Dermis microvascular lymphatic vessel endothelial cell (primary cell): ENCODE results near the gene PHETA2. TPM values are rescaled to one million over a fixed set of nuclear protein-coding genes. Genes with fewer than 3 reads are reported as not detected.
A peak's percentile ranks its signal among the peaks of the same experiment; 100 is the strongest.

Source experiments
- DNase-seq, 2 donors: peaks; one replicate each; pipeline versions ENCODE4 v3.0.0 to v3.0.0-alpha.2; 2010; ENCODE audit warnings: low read depth in 2 of 2
- total RNA-seq: library from RNA; depleted of rRNA; stranded (reverse); fragments of >200 nt; gene quantifications from 2 replicates; pipeline ENCODE4 v1.2.1, GENCODE V29; 2014

The PHETA2 gene, protein sequence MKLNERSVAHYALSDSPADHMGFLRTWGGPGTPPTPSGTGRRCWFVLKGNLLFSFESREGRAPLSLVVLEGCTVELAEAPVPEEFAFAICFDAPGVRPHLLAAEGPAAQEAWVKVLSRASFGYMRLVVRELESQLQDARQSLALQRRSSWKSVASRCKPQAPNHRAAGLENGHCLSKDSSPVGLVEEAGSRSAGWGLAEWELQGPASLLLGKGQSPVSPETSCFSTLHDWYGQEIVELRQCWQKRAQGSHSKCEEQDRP
- total RNA-seq: 13.4 and 31.1 TPM in 2 replicates

DNA sequence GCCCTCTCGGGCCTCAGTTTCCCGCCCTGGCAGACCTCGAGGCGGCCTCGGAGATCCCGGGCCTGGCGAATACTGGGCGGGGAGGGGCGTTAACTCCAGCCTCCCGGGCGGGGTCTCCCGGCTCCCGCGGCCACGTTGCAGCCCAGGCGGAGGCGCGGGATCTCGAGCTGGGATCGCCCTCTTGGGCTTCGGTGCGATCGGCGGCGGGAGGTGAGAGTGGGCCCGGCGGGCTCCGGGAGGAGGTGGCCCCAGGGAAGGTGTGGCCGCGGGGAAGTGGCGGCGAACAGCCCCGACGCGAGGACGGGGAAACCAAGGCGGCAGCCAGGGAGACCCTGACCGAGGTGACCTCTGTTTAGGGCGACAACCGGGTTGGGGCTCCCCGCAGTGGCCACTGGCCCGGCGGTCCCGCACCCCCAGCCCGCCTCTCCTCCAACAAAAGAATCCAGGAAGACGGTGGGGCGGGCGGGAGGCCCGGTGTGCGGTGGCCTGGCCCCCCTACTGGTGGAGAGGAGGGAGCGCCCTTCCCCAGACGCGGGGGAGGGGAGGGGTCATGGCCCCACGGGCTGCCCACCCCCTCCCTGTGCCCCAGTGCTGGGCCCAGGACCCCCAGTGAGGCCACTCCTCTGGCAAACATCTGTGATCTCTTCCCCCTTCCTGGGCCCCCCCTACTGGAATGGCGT is at the start of gene PHETA2:
Gene PHETA2 (plus strand): TSS at position 117 of the 680 bp plus-strand sequence. CDS start 3,046 bp downstream, outside the sequence.
- peak in 1 of 2 donors; percentile 65 for DNase-seq

DNA sequence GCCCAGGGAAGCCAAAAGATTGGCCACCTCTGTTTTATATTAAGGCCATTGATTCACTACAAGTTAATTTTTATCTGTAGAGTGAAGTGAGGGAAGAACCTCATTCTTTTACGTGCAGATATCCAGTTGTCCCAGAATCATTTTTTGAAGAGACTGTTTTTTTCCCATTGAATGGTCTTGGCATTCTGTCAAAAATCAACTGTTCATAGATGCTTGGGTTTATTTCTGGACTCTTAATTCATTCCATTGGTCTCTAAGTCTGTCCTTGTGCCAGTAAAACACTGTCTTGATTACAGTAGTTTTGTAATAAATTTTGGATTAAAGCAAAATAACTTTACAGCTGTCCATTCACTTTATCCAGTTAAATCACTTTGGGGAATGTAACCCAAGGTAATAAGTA is 48.6 kb upstream of the PHETA2 start:
- DNase-seq: no peak

DNA sequence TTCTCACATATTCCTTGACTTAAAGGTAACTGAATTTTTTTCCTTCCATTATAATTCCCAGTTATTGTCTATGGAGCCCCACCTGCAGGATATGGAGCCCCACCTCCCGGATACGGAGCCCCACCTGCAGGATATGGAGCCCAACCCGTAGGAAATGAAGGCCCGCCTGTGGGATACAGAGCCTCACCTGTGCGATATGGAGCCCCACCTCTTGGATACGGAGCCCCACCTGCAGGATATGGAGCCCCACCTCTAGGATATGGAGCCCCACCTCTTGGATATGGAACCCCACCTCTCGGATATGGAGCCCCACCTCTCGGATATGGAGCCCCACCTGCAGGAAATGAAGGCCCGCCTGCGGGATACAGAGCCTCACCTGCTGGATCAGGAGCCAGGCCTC is 47.3 kb upstream of the PHETA2 start:
- DNase-seq: no peak

DNA sequence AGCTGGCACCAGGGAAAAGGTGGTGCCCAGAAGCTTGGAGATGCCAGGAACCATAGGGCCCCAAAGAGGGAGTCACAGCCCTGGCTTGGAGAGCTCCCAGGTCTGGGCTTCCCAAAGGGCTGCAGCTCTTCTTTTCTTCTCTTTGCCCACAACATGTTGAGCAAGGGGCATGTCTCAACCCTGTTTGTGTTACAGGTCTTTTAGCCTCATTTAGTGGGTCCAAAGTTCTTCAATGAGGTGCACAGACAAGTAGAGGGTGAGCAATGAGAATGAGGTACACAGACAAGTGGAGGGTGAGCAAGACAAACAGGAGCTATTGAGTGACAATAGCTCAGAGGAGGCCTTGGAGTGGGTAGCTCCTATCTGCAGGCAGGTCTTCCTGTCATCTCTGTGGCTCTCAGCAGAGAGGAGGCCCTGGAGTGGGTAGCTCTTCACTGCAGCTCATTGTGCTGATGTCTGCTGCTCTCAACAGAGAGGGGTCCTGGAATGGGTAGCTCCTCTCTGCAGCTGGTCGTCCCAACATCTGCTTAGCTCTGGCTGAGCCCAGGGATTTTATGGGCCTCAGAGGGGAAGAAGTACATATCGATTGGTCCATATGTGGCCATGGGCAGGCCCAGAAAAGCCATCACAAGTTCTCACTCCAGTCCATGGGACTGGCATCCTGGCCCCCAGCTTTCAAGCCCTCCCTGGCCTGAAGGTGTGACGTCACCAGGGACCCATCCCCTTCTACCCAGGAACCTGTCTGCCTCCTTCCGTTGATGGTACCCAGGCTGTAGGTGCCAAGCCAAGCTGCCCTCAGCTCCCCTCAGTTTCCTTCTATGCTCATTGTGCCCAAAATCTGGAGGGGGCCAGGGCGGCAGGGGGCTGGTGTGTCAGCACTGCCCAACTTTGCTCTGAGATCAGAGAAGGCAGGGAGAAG is 40.5 kb upstream of the PHETA2 start:
- DNase-seq: no peak

DNA sequence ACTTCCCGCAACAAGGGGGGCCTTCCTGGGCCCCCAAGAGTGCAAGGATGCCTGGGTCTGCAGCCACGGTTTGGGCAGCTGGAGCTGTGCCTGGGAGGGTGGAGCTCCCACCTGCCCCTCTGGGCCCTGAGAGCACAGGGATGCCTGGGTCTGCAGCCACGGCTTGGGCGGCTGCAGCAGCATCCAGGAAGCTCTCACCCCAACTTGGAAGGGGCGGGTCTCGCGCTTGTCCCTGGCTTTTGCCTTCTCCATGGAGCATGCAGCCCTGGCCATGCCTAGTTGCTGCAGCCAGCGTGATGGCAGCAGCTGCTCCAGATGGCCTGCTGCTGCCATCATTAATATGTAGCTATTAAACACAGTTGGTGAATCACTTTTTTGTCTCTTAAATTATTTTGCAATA is 38.8 kb upstream of the PHETA2 start:
- DNase-seq: no peak

DNA sequence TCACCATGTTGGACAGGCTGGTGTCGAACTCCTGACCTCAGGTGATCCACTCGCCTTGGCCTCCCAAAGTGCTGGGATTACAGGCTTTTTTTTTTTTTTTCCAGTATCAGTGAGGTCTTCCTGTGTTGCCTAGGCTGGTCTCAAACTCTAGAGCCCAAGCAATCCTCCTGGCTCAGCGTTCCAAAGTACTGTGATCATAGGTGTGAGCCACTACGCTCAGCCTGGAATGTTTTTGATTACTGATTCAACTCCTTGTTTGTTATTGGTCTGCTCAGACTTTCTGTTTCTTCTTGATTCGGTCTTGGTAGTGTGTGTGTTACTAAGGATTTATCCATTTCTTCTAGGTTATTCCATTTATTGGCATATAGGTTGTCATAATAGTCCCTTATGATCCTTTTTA is 34.8 kb upstream of the PHETA2 start:
- DNase-seq: no peak

DNA sequence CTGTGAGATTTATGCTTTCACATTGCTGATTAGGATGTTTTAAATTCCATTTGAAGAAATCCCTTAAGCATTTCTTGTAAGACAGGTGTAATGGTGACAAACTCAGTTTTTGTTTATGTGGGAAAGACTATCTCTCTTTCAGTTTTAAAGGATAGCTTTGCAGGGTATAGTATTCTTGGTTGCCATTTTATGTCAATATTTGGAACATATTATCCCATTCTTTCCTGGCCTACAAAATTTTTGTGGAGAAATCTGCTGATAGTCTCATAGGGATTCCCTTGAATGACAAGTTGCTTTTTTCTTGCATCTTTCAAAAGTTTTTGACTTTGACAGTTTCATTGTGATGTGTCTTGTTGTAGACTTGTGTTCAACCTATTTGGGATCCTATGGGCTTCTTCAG is 32.3 kb upstream of the PHETA2 start:
- no peak for DNase-seq

DNA sequence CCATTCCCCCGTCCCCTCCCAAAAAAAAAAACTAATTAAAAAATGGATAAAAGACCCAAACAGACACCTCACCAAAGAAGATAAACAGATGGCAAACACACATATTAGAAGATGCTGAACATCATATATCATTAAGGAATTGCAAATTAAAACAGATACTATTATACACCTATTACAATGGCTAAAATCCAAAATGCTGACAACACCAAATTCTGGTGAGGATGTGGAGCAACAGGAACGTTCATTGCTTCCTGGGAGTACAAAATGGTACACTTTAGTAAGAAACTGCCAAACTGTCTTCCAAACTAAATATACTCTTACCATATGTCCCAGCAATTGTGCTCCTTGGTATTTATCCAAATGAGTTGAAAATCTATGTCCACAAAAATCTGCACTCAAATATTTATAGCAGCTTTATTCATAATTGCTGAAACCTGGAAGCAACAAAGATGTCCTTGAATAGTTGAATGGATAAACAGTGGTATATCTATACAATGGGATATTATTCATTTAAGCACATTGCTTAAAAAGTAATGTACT is 23.3 kb upstream of the PHETA2 start:
- no peak for DNase-seq

DNA sequence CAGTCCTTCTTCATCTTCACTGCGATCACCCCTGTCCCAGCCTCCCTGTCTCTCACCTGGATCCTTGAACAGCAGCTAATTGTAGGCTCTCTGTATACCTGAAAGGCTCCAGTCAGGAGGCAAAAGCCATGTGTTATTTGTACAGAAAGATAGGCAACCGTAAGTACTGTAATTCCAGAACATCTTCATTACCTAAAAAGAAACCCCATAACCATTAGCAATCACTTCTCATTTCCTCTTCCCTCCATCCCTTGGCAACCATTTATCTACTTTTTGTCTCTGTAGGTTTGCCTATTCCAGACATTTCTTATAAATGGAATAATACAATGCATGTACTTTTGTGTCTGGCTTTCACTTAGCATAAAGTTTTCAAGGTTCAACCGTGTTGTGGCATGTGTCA is 21.3 kb upstream of the PHETA2 start:
- no peak for DNase-seq

DNA sequence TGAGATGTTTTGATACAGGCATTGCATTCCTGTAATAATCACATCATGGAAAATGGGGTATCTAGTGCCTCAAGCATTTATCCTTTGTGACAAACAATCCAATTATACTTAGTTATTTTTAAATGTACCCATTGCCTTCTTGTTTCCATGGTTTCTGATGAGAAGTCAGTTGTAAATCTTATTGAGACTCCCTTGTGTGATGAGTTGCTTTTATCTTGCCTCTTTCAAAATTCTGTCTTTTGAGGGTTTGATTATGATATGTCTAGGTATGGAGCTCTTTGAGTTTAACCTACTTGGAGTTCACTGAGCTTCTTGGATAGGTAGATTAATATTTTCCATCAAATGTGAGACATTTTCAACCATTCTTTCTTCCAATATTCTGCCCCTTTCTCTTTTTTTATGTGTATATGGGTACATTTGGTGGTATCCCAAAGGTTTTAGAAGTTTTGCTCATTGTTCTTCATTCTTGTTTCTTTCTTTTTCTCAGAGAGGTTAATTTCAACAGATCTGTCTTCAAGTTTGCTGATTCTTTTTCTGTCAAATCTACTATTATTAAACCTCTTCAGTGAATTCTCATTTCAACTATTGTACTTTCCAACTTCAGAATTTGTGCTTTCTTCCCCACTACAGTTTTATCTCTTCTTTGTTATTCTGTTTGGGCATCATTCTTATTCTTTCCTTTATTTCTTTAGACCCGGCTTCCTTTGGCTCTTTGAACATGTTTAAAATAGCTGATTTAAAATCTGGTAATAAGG is 17.1 kb upstream of the PHETA2 start:
- DNase-seq: no peak

DNA sequence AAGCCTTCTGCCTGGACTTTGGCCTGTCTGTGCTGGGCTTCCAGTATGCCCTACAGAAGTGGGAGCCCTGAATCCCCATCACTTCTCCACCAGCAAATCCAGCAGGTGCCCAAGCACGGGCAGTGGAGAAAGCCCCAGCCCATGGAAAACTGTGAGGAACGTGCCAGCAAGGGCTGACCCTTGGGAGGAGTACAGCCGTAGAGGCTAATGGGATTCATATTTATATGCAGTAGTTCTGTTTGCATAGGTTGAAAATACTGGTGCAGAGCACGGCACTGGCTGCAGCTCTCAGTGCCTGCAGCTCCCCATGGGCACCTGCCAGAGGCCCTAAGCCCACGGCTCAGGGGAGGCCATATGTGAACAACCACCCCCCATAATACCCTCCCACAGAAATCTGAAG is 13.6 kb upstream of the PHETA2 start:
- no peak for DNase-seq

DNA sequence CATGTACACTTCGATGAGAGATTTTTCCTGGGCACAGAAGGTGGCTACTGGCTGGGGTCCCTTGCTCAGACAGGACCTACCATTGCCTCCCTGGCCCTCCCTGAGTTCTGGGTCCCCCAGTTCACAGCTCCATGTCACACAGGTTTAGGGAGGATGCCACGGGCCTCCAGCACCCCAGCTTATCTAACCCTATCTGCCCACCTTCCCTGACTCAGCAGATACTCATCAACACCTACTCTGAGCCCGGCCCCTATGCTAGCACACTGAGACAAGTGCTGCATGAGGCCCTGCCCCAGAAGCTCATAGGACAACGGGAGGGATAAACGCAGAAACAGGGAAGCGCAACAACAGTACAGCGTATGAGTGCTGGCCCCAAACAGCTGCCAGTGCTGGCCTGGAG is 13.0 kb upstream of the PHETA2 start:
- DNase-seq: no peak

DNA sequence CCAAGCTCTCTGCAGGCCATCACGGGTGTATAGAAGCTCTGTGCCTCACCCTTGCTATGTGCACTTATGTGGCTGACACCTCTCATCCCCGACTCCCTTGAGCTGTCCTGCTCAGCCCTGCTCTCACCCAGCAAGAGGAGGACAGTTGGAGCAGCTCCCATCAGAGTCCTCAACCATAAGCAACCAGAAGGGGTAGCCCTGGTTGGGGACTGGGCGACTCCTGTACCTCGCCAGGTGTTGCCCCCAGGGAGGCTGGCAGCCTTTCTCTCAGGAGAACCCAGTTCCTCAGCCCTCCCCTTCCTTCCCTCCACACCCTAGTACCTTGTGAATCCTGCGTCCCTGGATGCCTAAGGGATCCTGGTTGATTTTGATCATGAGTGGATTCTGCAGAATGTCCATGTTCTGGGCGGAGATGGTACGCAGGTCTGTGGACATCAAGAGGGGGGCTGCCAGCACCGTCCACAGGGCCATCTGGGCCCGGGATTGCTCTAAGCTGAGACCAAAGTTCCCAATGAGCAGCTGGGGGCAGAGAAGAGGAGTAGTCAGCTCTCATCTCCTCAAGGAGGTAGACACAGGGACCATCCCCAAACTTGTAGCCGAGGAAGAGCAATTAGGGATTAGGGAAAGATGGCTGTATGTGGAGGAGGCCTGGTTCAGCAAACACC is 11.4 kb upstream of the PHETA2 start:
- no peak for DNase-seq

DNA sequence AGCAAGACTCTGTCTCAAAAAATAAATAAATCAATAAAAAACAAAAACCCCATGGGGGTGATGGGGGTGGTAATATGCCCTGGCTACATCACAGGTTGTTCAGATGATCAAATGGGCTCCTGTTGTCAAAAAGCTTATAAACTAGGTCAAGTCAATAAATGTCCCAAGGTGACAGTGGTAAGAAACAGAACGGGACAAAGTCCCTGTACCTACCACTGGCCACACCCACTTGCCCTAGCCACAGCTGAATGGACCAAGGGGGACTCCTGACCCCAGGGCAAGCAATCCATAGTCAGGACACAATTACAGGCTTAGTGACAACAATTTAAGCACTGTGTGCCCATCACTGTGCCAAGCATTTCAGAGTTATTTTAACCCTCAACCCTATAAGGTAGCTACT is 9.4 kb upstream of the PHETA2 start:
- no peak for DNase-seq

DNA sequence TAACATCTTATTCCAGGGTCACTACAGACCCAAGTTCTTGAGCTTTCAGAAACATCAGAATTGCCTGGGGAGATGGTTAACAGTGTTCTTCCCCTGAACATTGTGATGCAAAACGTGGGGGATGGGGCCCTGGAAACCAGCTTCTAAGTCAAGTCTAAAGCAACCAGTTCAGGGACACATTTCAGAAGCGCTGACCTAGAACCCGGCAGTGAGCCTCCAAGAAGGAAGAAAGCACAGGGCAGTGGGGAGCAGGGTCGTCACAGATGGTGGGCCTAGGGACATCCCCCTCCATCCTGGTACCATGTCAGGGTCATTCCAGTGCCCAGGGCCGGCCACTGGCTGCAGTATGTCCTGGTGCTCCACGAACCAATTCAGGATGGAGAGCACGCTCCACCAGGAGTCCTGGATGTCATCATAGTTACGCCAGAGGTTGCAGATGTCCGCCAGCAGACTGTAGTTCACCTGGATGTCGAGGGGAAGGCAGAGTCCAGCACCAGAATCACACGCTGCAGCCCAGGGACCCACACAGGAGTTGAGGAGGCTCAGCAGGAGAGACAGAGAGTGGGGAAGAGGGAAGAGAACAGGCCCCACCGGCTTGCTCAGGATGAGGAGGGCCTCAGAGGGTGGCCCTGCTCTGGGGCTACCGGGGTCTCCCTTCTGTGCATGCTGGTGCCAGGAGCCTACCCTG is 8.5 kb upstream of the PHETA2 start:
- DNase-seq: no peak

DNA sequence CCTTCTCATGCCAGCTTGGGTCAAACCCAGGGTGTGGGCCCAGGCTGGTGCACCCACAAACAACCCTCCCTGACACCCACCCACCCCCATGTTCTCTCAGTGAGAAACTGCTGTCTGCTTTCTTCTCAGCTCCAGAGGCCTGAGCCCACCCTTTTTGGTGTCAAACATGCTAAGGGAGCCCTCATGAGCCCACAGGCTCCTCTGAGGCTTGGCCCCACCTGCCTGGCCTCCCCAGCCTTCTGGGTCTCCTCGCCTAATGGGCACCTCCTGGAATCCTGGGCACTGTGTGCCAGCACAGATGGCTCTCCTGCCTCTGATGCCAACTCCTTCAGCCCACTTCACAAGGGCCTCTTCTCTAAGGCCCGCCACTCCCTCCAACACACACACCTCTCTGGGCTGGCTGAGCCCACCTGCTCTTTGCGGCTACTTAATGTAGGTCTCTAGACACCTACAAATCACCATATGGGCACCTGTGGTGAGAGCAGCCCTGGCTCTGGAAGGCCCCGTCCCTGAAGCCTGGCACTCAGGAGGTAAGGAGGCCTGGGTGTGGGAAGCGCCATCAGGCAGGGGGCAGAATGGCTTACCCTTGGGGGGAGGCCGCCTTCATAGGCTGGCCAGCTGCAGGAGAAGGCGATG is 7.8 kb upstream of the PHETA2 start:
- no peak for DNase-seq

DNA sequence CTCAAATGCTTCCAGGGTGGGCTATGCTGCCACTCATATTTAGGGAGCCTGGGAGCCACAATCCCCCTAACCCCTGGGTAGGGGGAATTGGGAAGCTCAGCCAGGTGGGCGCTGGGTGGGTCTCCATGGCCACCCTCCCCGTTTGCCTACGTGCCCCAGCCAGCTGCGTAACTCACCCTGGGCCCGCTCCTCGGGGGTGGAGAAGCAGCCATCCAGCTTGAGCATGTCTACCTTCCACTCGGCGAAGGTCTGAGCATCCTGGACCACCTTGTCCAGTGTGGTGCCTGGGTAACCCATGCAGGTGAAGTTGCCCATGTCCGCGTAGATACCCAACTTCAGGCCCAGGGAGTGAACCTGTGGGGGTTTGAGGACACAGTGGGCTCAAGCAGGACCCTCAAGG is 7.1 kb upstream of the PHETA2 start:
- DNase-seq: no peak

DNA sequence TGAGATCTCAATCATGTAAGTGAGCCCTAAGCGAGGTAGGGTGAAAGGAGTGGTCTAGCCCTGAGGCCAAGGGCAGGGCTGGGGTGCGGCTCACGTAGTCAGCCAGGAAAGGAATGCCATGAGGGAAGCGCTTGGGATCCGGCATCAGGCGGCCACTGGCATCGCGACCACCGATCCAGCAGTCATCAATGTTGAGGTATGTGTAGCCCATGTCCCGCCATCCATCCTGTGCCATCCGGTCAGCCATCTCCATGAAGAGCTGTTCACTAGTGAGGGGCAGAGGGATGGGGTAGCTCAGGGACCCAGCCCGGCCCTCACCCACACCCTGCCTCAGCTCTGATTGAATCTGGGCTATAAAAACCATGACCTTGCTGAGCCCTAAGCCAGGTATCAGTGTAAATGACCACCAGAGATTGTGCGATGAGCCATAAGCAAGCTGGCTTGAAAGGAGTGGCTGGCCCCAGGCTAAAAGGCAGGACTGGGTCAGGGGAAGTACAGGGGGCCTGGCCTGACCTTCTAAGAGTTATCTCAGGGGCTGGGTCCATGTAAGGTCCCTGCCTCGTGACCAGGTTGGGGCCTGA is 6.3 kb upstream of the PHETA2 start:
- no peak for DNase-seq

DNA sequence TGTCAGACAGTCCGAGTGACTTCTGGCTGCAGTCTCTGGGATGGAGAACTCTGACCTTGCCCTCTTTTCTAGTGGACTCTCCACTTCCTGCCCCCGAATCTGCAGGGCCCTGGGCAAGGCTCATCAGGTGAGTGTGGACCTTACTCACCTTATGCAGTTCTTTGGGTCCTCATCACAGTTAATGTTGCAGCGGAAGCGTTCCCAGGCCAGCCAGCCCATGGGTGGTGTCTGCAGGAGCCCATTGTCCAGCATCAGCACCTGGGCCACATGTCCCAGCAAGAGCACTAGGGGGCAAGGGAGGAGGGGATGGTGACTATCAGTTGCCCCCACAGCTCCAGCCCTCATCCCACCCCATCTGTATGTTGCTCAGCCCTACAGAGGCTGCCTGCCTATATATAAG is 5.8 kb upstream of the PHETA2 start:
- no peak for DNase-seq
